Panc1 (cell line): ENCODE results near the gene NME3.

Experiments used
- POLR2AphosphoS5 ChIP-seq: IDR thresholded peaks from 2 replicates; pipeline ENCODE4 v1.6.1; 2012; ENCODE audit warnings: mild to moderate bottlenecking, low read depth, low read length, moderate library complexity
- TF ChIP-seq, protein P1 (sequence below): fragments of 450-650 bp; IDR thresholded peaks from 2 replicates; pipeline ENCODE4 v1.5.1; 2017; ENCODE audit warnings: mild to moderate bottlenecking

DNA sequence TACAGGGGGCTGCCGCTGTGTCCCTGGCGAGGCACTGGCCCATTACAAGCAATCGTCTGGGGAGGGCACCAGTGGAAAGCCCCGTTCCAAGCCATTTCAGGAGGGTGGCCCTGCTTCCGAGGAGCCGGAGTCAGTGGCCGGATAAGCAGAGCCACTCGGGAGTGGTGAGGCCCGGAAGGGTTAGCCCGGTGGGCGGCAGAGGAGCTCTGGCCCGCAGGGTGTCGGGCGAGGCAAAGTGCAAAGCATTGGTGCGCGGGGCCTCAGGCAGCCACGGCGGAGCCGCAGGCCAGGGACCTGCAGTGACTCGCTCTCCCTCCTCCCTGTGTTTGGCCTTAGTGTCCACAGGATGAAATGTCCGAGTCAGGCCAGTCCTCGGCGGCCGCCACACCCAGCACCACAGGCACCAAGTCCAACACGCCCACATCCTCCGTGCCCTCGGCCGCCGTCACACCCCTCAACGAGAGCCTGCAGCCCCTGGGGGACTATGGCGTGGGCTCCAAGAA, 24.6 kb downstream of the NME3 start:
- TF ChIP-seq, protein P1, sequence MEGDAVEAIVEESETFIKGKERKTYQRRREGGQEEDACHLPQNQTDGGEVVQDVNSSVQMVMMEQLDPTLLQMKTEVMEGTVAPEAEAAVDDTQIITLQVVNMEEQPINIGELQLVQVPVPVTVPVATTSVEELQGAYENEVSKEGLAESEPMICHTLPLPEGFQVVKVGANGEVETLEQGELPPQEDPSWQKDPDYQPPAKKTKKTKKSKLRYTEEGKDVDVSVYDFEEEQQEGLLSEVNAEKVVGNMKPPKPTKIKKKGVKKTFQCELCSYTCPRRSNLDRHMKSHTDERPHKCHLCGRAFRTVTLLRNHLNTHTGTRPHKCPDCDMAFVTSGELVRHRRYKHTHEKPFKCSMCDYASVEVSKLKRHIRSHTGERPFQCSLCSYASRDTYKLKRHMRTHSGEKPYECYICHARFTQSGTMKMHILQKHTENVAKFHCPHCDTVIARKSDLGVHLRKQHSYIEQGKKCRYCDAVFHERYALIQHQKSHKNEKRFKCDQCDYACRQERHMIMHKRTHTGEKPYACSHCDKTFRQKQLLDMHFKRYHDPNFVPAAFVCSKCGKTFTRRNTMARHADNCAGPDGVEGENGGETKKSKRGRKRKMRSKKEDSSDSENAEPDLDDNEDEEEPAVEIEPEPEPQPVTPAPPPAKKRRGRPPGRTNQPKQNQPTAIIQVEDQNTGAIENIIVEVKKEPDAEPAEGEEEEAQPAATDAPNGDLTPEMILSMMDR = no peak
- TF ChIP-seq POLR2AphosphoS5 = no peak
